ENCODE measurements around the gene RASSF3. TPM values are rescaled to one million over a fixed set of nuclear protein-coding genes. Genes with fewer than 3 reads are reported as not detected.
A peak's percentile ranks its signal among the peaks of the same experiment; 100 is the strongest.
"Not testable (repeated sequence)": the region's sequence is repeated elsewhere in the genome, so short reads cannot be mapped to it uniquely, and the experiment has no call there.

The RASSF3 gene
- total and polyA plus RNA-seq, 12 donors = 21.6 to 159 (median 82.4) TPM

- intact Hi-C loops (cut with DNase I) = loop anchor here (2.0 to 10.0 kb wide), 10 partner anchors 44 to 86 kb away; no protein-coding TSS in a partner anchor
- Histone ChIP-seq H3K4me1 (peaks cover 0 to 55% (median 45%) of the 10 kb centered on the region in 9 donors), H3K9me3 (no peaks in the 10 kb centered on the region), H3K4me3 (peak overlapping the region; percentile 63 to 99 (median 90)), H3K27ac (peak overlapping the region; percentile 87 to 99 (median 96)), H3K36me3 (peaks cover 0 to 22% (median 0%) of the 10 kb centered on the region in 9 donors), H3K27me3 (no peaks in the 10 kb centered on the region)
- 1 to 2% methylated on average over 31 of the region's 31 CpGs for WGBS, 2 donors
- ATAC-seq = peak in 7 of 8 donors; percentile 16 to 74 (median 54)
- peak in 1 of 9 donors; percentile 11 for TF ChIP-seq CTCF (IDR thresholded peaks at IDR 0.05)
- peak; percentile 37 to 53 for DNase-seq
Observed at GRCh38 chr12:64611341-64612284, 1.3 kb downstream of the RASSF3 start.

DNA sequence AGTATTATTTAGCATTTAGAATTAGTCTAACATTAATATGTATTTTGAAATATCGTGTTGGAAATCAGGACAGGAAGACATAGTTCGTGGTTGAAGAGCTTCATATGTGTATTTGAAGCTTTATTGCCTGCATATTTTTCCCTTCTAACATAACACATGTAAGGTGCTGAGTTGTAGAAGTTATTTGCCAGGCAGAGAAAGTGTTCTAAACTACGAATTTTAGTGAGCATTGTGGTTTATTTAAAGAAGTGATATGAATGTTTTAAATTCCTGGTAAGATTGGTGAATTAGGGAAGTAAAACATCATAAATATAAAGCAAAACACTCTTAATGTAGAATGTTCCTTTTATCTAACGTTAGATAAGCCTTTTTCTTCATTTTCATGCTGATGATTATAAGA, 2.5 kb downstream of the RASSF3 start:
- TF ChIP-seq CTCF (IDR thresholded peaks at IDR 0.05) = no peak
- Histone ChIP-seq H3K36me3 (peaks cover 0 to 22% (median 0%) of the 10 kb centered on the region in 9 donors), H3K27ac (peak overlapping the region in 3 of 10 donors; percentile 87 to 98 (median 97)), H3K4me1 (peaks cover 0 to 66% (median 56%) of the 10 kb centered on the region in 9 donors), H3K9me3 (no peaks in the 10 kb centered on the region), H3K27me3 (no peaks in the 10 kb centered on the region), H3K4me3 (peak overlapping the region in 8 of 10 donors; percentile 68 to 99 (median 90))
- 30 to 32% methylated on average over 4 of the region's 4 CpGs for WGBS, 2 donors
- DNase-seq = no peak
- intact Hi-C loops (cut with DNase I) = loop anchor here (5.0 to 10.0 kb wide), 8 partner anchors 46 to 84 kb away; no protein-coding TSS in a partner anchor
- ATAC-seq = no peak

DNA sequence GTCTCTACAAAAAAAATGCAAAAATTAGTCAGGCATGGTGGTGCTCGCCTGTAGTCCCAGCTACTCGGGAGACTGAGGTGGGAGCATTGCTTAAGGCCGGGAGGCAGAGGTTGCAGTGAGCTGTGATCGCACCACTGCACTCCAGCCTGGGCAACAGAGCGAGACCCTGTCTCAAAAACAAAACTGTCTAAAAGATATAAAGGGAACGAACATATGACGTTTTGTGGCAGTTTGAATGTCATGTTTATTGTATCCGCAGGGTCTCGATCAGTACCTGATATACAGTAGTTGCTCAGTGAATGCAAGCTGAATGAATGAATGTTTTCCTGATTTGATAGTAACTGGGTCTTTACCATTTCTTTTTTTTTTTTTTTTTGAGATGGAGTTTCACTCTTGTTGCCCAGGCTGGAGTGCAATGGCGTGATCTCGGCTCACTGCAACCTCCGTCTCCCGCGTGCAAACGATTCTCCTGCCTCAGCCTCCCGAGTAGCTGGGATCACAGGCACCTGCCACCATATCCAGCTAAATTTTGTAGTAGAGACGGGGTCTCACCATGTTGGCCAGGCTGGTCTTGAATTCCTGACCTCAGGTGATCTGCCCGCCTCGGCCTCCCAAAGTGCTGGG, 3.6 kb downstream of the RASSF3 start:
- not testable (repeated sequence) for H3K4me3 ChIP-seq, H3K9me3 ChIP-seq, ATAC-seq, DNase-seq, H3K27ac ChIP-seq, H3K27me3 ChIP-seq
- peaks cover 0 to 22% (median 0%) of the 10 kb centered on the region in 9 donors for H3K36me3 ChIP-seq
- intact Hi-C loops (cut with DNase I) = loop anchor here (5.0 to 10.0 kb wide), 8 partner anchors 47 to 83 kb away; no protein-coding TSS in a partner anchor
- peaks cover under 1 to 70% (median 57%) of the 10 kb centered on the region in 9 donors for H3K4me1 ChIP-seq
- WGBS, 2 donors = 96% methylated on average over 19 of the region's 19 CpGs

GRCh38 chr12:64616201-64616600, 5.9 kb downstream of the RASSF3 start:
- WGBS, 2 donors = 16 to 20% methylated on average over 3 of the region's 3 CpGs
- intact Hi-C loops (cut with DNase I) = loop anchor here in 3 of 10 donors (5.0 to 10.0 kb wide), 2 partner anchors 36 to 79 kb away; no protein-coding TSS in a partner anchor
- Histone ChIP-seq H3K4me3 (no peak overlapping the region), H3K9me3 (no peaks in the 10 kb centered on the region), H3K4me1 (peaks cover 6 to 87% (median 66%) of the 10 kb centered on the region in 9 donors), H3K36me3 (peaks cover 0 to 22% (median 0%) of the 10 kb centered on the region in 9 donors), H3K27ac (peak overlapping the region in 8 of 10 donors; percentile 11 to 71 (median 56)), H3K27me3 (no peaks in the 10 kb centered on the region)
- no peak for TF ChIP-seq CTCF (IDR thresholded peaks at IDR 0.05)
- ATAC-seq = peak in 3 of 8 donors; percentile 12 to 47 (median 30)
- no peak for DNase-seq

Measured in heart right ventricle (tissue), 16 donors.